NCI-H2227 (cell line): ENCODE results near the gene CDC14A.
"Not testable (repeated sequence)": the region's sequence is repeated elsewhere in the genome, so short reads cannot be mapped to it uniquely, and the experiment has no call there.

Source experiments
- DNase-seq: peaks from one replicate; lab custom pipeline; 2025; ENCODE audit not compliant: unreplicated experiment; lab: John Stamatoyannopoulos, UW

CDC14A gene

GRCh38 chr1:100335436-100335835, 16.9 kb upstream of the CDC14A start:
- DNase-seq, result no peak

- not testable (repeated sequence) for DNase-seq
Observed at GRCh38 chr1:100337878-100338277, 14.4 kb upstream of the CDC14A start.

- not testable (repeated sequence) for DNase-seq
Observed at GRCh38 chr1:100339735-100340134, 12.6 kb upstream of the CDC14A start.

- DNase-seq, result no peak
Observed at GRCh38 chr1:100340494-100340893, 11.8 kb upstream of the CDC14A start.

GRCh38 chr1:100342348-100342747, 10.0 kb upstream of the CDC14A start:
- DNase-seq, result no peak

- no peak for DNase-seq
Observed at GRCh38 chr1:100343897-100344296, 8.4 kb upstream of the CDC14A start.

GRCh38 chr1:100344774-100345173, 7.5 kb upstream of the CDC14A start:
- DNase-seq, result no peak

- no peak for DNase-seq
Observed at GRCh38 chr1:100346387-100346786, 5.9 kb upstream of the CDC14A start.

- no peak for DNase-seq
Observed at GRCh38 chr1:100347009-100347966, 5.0 kb upstream of the CDC14A start.

GRCh38 chr1:100348549-100349144, 3.7 kb upstream of the CDC14A start:
- no peak for DNase-seq

GRCh38 chr1:100349246-100349645, 3.1 kb upstream of the CDC14A start:
- DNase-seq, result no peak

- no peak for DNase-seq
Observed at GRCh38 chr1:100350787-100351094, 1.6 kb upstream of the CDC14A start.

GRCh38 chr1:100351095-100351887, 1.0 kb upstream of the CDC14A start:
- peak; percentile 92 for DNase-seq

- peak; percentile 46 for DNase-seq
Observed at GRCh38 chr1:100353071-100353801, 930 bp downstream of the CDC14A start.

- peak; percentile 4 for DNase-seq
Observed at GRCh38 chr1:100353988-100354387, 1.7 kb downstream of the CDC14A start.

GRCh38 chr1:100354971-100355394, 2.7 kb downstream of the CDC14A start:
- peak; percentile 27 for DNase-seq

- no peak for DNase-seq
Observed at GRCh38 chr1:100358210-100358609, 5.9 kb downstream of the CDC14A start.

- DNase-seq, result no peak
Observed at GRCh38 chr1:100359139-100359538, 6.8 kb downstream of the CDC14A start.

GRCh38 chr1:100360790-100361510, 8.6 kb downstream of the CDC14A start:
- DNase-seq, result peak; percentile 34

GRCh38 chr1:100361511-100362089, 9.3 kb downstream of the CDC14A start:
- no peak for DNase-seq
